ENCODE measurements around the gene PCBP3. TPM values are rescaled to one million over a fixed set of nuclear protein-coding genes. Genes with fewer than 3 reads are reported as not detected.
"Not testable (repeated sequence)": the region's sequence is repeated elsewhere in the genome, so short reads cannot be mapped to it uniquely, and the experiment has no call there.

The PCBP3 gene
- total RNA-seq, 1 donor from 2014 or later = not detected

DNA sequence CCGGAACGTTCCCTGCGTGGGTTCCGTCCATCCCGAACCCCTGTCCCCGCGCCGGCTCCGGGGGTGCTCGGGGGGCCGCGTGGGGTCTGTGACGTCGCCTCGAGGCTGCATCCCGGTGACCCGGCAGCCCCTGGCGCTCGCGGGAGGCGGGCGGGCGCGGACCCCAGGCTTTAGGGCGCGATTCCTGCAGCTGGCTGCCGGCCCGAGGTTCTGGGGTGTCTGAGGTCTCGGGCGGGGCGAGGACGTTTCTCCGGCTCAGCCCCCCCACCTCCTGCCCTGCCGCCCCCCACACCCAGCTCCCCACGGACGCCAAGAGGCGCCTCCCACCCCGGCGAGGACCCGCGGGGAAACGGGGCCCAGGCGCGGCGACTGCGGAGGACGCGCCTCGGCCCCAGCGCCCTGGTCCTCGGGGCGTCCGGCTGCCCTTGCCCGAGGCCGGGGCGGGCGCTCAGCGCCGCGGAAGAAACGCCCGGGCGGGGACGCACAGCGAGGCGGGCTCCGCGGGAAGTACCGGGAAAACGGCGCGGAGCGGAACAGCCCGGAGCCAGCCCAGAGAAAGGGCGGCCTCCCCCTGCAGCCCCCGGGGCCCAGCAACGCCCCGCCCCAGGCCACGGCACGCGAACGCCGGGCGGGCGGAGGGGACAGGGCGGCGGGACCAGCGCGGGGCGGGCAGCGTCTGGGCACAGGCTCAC is 1.3 kb upstream of the PCBP3 start:
- no peak for DNase-seq (ENCODE audit: low read depth)
- H3K4me3 ChIP-seq (ENCODE audit: low read depth, low read length) = no peak overlapping the region
- TF ChIP-seq, protein P1, sequence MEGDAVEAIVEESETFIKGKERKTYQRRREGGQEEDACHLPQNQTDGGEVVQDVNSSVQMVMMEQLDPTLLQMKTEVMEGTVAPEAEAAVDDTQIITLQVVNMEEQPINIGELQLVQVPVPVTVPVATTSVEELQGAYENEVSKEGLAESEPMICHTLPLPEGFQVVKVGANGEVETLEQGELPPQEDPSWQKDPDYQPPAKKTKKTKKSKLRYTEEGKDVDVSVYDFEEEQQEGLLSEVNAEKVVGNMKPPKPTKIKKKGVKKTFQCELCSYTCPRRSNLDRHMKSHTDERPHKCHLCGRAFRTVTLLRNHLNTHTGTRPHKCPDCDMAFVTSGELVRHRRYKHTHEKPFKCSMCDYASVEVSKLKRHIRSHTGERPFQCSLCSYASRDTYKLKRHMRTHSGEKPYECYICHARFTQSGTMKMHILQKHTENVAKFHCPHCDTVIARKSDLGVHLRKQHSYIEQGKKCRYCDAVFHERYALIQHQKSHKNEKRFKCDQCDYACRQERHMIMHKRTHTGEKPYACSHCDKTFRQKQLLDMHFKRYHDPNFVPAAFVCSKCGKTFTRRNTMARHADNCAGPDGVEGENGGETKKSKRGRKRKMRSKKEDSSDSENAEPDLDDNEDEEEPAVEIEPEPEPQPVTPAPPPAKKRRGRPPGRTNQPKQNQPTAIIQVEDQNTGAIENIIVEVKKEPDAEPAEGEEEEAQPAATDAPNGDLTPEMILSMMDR (conservative IDR thresholded peaks at IDR 0.05; ENCODE audit: low read depth, low read length) = no peak

DNA sequence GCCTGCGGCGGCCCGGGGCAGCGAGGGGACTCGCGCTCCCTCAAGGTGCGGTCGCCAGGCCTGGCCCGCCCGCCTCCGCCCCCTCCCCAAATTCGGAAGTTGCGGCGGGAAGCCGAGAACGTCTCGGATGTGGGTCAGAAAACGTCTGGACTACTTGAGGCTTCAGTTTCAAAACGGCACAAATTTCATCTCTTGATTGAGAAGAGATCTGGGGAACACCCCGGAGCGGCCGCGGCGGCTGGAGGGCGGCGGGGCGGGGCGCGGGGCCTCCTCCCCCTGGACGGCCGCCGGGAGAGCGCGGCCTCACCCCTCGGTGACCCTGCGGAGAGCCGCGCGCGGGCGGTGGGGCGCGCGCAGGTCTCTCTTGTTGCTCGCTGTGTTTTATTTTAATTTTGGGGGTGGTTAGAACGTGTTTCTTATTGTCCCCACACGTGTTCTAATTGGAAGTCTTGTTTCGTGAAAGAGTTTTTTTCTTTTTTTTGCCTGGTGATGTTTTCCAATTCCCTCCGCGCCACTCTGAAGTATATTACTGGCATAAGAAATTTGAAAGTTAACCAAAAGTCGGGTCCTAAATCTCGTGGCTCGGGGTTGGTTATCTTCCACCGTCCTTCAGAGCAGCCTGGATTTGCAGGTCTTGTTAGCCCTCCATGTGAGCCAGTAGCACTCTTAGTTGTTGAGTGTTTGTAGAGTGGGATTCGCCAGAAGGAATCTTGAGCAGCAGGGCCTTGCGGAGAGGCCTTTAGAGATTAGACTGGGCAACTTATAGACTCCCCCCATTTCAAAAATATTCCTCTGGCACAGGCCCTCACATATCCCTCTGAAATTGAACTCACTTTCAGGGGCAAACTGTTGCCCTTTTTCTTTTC is 749 bp downstream of the PCBP3 start:
- no peak overlapping the region for H3K4me3 ChIP-seq (ENCODE audit: low read depth, low read length)
- TF ChIP-seq, protein P1 (conservative IDR thresholded peaks at IDR 0.05; ENCODE audit: low read depth, low read length) = no peak
- no peak for DNase-seq (ENCODE audit: low read depth)

DNA sequence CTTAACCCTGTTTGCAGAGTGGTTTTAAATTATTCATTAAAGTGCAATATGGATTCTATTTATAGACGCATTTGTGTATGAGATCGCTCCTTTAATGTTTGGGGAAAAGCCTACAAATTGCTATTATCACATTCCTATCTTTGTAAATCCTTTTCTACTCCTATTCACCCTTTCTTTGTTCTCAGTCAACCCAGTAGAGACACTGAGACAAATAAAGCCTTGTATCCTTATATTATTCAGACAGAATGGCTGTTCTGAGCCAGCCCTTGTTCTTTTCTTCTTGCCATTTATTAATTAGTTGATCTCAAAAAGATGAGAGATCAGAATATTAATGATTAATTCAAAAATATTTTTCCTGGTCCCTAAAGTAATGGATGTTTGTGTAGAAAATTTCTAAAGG is 8.4 kb downstream of the PCBP3 start:
- no peak for DNase-seq (ENCODE audit: low read depth)
- H3K4me3 ChIP-seq (ENCODE audit: low read depth, low read length) = no peak overlapping the region
- TF ChIP-seq, protein P1 (conservative IDR thresholded peaks at IDR 0.05; ENCODE audit: low read depth, low read length) = no peak

DNA sequence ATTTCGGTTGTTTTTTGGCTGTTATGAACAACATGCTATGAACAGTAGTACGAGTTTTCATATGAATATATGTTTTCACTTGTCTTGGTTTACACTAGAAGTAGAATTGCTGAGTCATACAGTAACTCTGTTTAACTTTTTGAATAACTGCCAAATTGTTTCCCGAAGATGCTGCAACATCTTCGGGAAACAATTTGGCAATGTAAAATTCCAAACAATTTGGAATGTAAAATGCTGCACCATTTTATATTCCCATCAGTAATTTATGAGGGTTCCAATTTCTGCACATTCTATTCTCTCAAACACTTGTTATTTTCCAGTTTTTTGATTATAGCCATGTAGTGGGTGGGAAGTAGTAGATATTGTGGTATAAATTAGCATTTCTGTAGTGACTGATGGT is 11.6 kb downstream of the PCBP3 start:
- no peak for DNase-seq (ENCODE audit: low read depth)
- TF ChIP-seq, protein P1 (conservative IDR thresholded peaks at IDR 0.05; ENCODE audit: low read depth, low read length) = no peak
- no peak overlapping the region for H3K4me3 ChIP-seq (ENCODE audit: low read depth, low read length)

DNA sequence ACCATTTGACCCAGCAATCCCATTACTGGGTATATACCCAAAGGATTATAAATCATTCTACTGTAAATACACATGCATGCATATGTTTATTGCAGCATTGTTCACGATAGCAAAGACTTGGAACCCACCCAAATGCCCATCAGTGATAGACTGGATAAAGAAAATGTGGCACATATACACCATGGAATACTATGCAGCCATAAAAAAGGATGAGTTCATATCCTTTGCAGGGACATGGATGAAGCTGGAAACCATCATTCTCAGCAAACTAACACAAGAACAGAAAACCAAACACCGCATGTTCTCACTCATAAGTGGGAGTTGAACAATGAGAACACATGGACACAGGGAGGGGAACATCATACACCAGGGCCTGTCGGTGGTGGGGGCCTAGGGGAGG is 12.6 kb downstream of the PCBP3 start:
- not testable (repeated sequence) for DNase-seq (ENCODE audit: low read depth)

DNA sequence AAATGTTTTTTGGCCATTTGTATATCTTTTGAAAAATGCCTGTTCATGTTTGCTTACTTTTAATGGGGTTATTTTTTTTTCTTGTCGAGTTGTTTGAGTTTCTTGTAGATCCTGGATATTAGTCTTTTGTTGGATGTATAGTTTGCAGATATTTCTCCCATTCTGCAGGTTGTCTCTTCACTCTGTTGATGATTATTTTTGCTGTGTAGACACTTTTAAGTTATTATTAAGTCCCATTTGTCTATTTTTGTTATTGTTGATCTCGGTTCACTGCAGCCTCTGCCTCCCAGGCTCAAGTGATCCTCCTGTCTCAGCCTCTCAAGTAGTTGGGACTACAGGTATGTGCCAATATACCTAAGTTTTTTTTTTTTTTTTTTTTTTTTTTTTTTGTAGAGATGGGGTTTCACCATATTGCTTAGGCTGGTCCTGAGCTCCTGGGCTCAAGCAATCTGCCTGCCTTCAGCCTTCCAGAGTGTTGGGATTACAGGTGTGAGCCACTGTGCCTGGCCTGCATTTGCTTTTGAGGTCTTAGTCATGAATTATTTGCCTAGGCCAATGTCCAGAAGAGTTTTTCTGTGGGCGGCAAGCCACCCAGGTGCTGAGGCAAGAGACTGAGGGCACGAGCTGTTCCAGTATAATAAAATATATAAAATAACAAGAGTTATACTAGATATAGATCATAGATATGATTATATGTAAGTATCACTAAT is 18.5 kb downstream of the PCBP3 start:
- H3K4me3 ChIP-seq (ENCODE audit: low read depth, low read length); DNase-seq (ENCODE audit: low read depth): not testable (repeated sequence)

More for the DNA sequence above, 12.6 kb downstream of the PCBP3 start:
- H3K4me3 ChIP-seq (ENCODE audit: low read depth, low read length) = not testable (repeated sequence)

DNA sequence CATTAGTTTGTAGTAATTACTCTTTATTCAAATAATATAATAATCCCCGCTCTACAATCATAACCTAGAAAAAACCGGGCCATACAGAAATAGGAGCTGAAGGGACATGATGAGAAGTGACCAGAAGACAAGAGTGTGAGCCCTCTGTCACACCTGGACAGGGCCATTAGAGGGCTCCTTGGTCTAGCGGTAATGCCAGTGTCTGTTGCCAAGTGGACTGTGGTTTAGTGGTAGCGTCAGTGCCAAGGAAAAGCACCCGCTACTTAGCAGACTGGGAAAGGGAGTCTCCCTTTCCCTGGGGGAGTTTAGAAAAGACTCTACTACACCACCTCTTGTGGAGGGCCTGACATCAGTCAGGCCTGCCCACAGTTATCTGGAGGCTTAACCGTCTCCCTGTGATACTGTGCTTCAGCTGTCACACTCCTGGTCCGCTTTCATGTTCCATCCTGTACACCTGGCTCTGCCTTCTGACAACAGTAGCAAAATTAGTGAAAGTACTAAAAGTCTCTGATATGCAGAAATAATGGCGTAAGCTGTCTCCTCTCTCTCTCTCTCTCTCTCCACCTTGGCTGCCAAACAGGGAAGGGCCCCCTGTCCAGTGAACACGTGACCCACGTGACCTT is 19.2 kb downstream of the PCBP3 start:
- DNase-seq (ENCODE audit: low read depth); H3K4me3 ChIP-seq (ENCODE audit: low read depth, low read length): not testable (repeated sequence)

DNA sequence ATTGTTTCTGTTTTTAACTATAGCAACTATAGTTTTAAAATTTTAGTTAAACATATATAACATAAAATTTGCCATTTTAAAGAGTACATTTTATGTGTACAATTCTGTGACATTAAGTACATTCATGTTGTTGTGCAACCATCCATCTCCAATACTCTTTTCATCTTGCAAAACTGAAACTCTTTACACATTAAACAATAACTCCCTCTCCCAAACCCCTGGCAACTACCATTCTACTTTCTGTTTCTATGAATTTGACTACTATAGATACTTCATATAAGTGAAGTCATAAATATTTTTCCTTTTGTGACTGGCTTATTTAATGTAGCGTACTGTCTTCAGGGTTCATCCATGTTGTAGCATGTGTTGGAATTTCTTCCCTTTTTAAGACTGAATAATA is 25.9 kb downstream of the PCBP3 start:
- no peak for DNase-seq (ENCODE audit: low read depth)
- TF ChIP-seq, protein P1 (conservative IDR thresholded peaks at IDR 0.05; ENCODE audit: low read depth, low read length) = no peak
- H3K4me3 ChIP-seq (ENCODE audit: low read depth, low read length) = no peak overlapping the region
